ENCODE measurements around the gene NTM.

Gene NTM

GRCh38 chr11:131874070-131874469, 503.7 kb downstream of the NTM start:
- no peak for DNase-seq

DNA sequence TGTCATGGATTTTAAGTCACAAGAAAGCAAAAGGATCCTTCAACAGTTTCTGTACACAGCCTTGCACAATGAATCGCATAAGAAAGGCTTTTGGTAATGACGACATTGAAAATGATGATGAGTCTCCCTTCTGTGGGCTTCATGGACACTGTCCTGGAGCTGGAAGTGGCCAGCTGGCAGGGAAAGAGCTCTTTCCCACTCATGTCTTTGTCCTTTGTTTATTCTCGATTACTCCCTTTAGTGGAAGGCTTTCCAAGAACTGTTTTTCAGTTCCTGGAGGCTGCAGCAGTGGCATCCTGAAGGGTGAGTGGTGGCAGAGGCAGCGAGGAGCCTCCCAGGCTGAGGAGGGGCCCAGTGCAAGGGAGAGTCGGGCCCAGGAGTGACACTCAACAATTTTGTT, 505.2 kb downstream of the NTM start:
- no peak for DNase-seq

DNA sequence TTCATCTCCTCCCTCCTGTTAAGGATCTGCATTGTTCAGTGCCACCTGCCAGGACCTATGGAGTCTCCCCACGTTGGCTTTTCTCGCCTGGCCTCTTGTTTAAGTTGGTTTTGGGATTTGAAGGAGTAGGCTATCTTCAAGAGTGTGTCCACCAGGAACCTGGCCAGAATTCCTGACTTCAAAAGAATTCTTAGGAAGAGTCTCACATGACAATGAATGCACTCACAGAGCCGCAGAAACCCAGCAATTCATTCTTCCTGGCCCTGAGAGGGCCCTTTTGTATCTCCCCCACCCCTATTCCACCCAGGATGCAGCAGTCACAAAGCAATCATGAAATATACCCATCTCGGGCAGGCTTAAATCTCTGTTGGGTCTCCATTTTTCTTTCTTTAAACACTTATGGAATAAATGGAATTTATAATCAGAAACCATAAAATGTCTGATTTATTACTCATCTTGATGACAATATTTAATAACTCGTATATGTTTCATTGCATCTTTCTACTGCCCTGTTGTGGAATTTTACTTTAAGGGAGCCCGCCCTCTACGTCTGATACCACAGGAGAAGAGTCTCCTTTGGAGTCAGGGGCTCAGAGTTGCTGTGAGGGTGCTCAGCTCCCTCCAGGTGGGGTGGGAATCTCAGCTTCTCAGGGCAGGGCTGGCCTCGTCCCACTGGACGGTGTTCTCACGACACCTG, 507.0 kb downstream of the NTM start:
- DNase-seq, result no peak

DNA sequence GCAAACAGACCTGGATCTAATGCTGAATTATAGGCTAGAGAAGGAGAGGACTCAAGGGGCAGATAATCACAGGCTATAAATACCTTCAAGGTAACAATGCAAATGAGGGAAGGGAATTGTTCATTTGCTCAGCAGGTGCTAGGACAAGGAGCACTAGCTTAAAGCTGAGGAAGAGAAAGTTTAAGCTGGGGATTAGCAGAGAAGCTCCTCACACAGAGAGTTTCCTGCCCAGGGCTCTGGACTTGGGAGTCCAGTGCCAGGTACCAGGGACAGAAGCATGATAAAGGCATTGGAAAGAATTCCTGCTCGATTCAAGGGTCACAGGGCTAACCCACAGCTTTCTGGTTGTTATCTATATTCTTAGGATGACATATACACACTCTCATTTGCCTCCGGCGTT, 509.9 kb downstream of the NTM start:
- DNase-seq, result peak; percentile 31 to 97 (median 81)

- DNase-seq, result peak in 1 of 3 experiments; percentile 48
Measured at GRCh38 chr11:131880976-131881375, 510.6 kb downstream of the NTM start.

DNA sequence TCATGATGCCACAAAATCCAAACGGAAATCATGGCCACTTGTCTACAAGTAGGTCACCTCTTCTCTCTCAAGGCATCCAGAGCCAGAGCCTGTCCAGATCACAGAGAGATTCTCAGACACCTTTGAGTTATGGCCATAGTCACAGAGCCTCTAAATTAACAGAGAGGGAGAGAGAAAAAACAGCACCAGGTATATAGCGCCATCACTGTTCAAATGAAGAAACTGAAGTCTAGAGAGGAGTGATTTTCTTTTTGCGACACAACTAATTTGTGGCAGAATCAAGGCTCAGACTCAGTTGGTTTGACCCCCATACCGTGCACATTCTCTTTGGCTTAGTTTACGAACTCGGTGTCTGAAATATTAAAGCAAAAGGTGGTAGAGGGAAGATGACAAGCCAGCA, 512.9 kb downstream of the NTM start:
- DNase-seq, result no peak

DNA sequence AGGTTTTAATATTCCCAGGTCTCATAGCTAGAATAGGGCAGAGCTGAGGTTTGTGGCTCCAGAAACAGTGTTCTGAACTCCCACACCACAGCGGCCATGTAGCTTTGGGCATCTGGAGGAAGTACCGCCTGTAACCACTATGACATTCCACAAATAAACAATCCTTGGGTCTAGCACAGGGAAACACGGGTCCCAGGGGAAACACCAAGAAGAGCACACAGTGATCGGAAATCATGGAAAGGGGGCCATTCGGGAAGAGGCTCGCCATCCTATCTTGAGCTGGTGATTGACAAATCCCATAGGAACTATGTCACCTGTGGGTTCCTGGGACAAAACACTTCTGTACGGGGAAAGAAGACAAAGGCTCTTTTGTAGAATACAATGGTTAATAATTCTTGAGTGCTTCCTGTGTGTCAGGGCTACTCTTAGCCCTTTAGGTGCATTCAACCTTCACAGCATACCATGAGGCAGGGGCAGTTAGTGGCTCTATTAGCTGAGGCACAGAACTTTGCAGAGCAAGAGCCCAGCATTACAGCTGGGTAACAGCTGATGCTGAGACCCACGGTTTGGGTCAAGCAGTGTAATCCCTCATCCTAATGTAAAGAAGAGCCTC, 514.2 kb downstream of the NTM start:
- peak in 1 of 3 experiments; percentile 30 for DNase-seq

DNA sequence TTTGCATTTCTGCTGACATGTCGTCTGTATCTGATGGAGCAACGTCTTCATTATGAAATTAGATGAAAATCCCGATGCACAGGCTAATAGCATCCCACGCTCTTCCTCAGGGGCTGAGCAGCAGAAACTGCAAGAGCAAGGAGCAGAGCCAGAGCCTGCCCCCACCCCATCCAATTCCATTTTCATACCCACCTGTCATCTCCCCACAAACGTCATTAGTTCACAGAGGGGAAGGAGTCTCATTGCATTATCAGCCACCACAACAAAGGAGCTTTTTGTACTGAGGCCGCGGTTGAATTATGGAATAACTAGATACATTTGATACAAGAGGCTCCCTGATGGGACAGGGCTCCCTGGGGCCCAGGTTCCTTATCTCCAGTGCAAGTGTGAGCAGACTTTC, 515.0 kb downstream of the NTM start:
- DNase-seq, result peak in 1 of 3 experiments; percentile 33

DNA sequence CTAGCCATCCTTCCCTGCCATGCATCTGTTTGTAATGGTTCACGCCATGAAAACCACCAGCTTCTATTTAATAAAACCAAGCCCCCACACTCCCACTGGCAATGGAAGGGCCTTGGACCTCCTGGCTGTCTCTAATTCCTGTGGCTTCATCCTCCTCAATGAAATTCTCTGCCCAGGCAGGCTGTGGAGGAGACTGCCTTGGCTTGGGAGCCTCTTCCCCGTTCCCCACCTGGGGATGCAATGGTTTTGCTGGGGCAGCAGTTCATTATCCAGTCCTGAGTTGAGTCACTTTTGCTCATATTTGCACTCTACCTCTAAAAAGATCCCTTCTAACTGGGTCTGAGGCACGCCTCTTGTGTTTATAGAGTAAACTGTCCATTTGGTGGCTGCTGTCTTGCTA, 515.8 kb downstream of the NTM start:
- peak in 1 of 3 experiments; percentile 29 for DNase-seq

GRCh38 chr11:131888230-131888855, 517.9 kb downstream of the NTM start:
- peak in 2 of 3 experiments; percentile 74 to 88 for DNase-seq

DNA sequence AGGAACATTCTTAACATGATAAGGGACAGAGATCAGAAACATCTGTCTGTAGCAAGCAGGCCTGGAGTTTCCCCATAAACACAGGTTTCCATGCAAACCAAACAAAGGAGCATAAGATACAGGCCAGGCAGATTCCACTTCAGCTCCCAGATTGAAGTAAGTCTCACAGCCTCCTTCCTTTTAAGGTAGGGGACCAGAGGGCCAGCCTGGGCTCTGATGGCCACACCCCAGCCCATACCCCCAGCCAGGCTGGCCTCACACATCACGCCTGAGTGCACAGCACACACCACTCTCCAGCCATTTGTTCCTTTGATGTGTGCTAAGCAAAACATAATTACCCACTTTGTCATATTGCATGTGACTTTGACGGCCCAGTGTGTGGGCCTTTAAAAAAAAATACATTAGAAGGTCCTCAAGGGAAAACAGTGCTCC, 518.7 kb downstream of the NTM start:
- DNase-seq, result peak; percentile 89 to 98 (median 91)

DNA sequence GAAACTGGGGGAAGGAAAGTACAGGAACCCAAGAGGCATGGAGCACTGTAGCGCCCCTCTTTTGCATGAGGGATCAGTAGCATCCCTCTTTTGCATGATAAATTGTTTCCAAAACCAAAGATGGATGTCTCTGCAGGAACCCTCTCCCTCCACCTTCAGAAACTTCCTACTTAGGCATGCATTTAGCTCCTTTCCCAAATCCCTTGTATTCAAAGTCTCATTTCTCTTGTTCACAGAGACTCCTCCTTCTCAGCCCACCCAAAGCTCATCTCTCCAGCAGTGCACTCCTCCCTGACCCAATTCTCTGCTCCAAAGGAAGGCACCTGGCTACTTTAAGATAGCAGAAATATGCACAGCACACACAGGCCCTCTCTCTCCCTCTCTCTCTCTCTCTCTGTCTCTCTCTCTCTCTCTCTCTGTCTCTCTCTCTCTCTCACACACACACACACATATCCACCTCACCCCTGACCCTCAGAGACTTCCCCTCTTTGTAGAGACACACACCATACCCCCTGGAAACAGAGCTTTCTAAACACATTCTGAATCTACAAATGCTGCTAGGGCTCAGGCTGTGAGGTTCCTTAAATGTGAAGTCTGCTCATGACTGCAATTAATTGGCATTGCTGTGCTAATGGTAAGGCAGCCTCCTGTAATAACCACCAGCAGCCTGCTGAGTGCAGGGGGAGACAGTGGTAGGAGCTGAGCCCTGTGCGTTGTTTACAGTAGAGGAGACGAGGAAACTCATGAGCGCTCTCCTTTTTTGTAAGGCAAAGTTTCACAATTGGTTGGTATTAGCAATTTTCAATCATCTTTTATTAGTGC, 519.6 kb downstream of the NTM start:
- peak in 2 of 3 experiments; percentile 77 to 91 for DNase-seq

- DNase-seq, result no peak
Measured at GRCh38 chr11:131893103-131893890, 522.9 kb downstream of the NTM start.

DNA sequence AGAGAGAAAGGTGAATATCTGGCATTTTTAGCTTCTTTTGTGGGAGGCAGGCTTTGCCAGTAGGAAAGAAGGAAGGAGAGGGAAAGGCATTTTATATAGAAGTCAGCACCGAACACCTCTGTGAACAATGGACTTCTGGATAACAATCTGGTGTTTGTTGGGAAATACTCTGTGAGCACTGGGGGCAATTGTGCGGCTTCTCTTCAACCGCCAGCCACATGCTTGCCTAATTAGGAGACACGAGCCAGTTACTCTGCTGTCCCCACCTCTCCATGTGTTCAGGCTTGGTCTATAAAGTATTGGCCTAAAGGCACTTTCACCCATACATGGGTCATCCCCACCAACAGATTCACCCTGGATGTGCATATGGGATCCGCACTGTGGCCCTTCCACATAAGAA, 523.6 kb downstream of the NTM start:
- no peak for DNase-seq

GRCh38 chr11:131894615-131895544, 524.5 kb downstream of the NTM start:
- DNase-seq, result peak in 2 of 3 experiments; percentile 31 to 70

GRCh38 chr11:131895865-131896264, 525.5 kb downstream of the NTM start:
- DNase-seq, result no peak

DNA sequence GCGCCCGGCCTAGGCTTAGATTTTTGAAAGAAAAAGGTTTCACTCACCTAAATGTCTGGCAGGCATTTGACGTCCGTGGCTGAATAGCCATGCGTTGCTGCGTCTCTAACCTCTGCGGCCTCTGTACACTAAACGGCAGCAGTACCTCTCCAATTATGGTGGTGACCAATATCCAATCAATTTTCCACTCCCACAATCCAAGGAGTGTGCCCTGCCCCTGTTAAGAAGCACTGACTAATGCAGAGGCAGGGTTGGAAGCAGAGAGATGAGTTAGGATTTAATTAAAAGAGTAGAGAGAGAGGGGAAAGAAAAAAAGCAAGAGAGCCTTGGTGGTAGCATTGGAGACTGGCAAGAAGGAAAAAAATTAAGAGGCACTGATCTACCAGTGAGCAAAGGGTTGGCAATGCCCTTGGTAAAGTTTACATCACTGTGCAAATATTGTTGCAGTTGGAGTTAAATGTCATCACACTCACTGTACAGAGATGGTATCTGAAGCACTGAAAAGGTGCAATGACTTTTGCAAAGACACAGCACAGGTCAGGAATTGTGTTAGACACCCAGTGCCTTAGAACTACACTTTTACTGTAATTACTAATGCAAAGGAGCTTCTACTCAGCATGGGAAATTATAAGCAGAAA, 526.7 kb downstream of the NTM start:
- no peak for DNase-seq

GRCh38 chr11:131897956-131898355, 527.5 kb downstream of the NTM start:
- no peak for DNase-seq

GRCh38 chr11:131898949-131899348, 528.5 kb downstream of the NTM start:
- DNase-seq, result no peak

DNA sequence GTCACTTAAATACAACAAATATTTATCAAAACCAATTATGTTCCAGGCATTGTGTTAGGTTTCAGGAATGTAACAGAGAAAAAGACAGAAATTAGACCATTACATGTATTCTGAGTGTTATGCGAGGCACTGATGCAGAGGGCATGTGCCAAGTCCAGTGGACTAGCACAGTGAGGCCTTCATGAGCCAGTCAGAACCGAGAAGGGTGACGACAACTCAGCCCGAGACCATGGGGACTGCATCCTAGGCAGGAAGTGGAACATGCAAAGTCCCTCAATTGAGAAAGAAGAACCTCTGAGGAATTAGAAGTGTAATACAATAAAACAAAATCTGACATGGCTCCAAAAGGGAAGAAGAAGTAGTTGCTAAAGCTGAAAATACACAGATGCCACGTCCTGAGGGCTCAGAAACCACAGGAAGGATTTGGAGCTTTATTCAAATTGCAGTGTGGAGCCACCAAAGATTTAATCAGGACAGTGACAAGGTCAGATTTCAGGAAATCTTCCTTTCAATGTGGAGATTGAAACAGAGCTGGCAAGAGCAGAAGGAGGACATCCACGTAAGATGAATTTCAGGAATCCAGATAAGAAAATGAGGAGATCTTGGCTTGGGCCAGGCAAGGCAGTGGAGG, 529.6 kb downstream of the NTM start:
- no peak for DNase-seq

Data from NCI-H1417 (cell line).